Measurements from ENCODE around the gene ERBB4. TPM values are rescaled to one million over a fixed set of nuclear protein-coding genes. Genes with fewer than 3 reads are reported as not detected.
"Not testable (repeated sequence)": the region's sequence is repeated elsewhere in the genome, so short reads cannot be mapped to it uniquely, and the experiment has no call there.

The ERBB4 gene
- total RNA-seq, 2 donors from 2014 or later: not detected

GRCh38 chr2:212505586-212505985, 33.0 kb downstream of the ERBB4 start:
- Mint-ChIP-seq H3K4me1 (ENCODE audit: low read depth) (no peaks in the 10 kb centered on the region), H3K4me3 (no peak overlapping the region), H3K27ac (no peak overlapping the region), H3K9me3 (no peaks in the 10 kb centered on the region), H3K27me3 (ENCODE audit: low read depth) (no peaks in the 10 kb centered on the region), H3K36me3 (ENCODE audit: insufficient read depth in 2 of 2) (no peaks in the 10 kb centered on the region)
- DNase-seq (no peak), ATAC-seq (replicated peaks in 1 of 2) (peak; percentile 58 to 66)

GRCh38 chr2:212495046-212495445, 43.6 kb downstream of the ERBB4 start:
- H3K4me1 Mint-ChIP-seq (ENCODE audit: low read depth): no peaks in the 10 kb centered on the region
- no peaks in the 10 kb centered on the region for H3K36me3 Mint-ChIP-seq (ENCODE audit: insufficient read depth in 2 of 2)
- no peak overlapping the region for H3K27ac Mint-ChIP-seq
- ATAC-seq (replicated peaks in 1 of 2) (no peak), DNase-seq (no peak)
- no peaks in the 10 kb centered on the region for H3K27me3 Mint-ChIP-seq (ENCODE audit: low read depth)
- H3K4me3 Mint-ChIP-seq: no peak overlapping the region
- no peaks in the 10 kb centered on the region for H3K9me3 Mint-ChIP-seq

GRCh38 chr2:212494418-212495020, 44.1 kb downstream of the ERBB4 start:
- Mint-ChIP-seq H3K4me3 (no peak overlapping the region), H3K27me3 (ENCODE audit: low read depth) (no peaks in the 10 kb centered on the region), H3K4me1 (ENCODE audit: low read depth) (no peaks in the 10 kb centered on the region), H3K27ac (no peak overlapping the region), H3K36me3 (ENCODE audit: insufficient read depth in 2 of 2) (no peaks in the 10 kb centered on the region), H3K9me3 (no peaks in the 10 kb centered on the region)
- DNase-seq (no peak), ATAC-seq (replicated peaks in 1 of 2) (no peak)

GRCh38 chr2:212489719-212490346, 48.8 kb downstream of the ERBB4 start:
- DNase-seq (no peak), ATAC-seq (replicated peaks in 1 of 2) (no peak)
- Mint-ChIP-seq H3K36me3 (ENCODE audit: insufficient read depth in 2 of 2) (no peaks in the 10 kb centered on the region), H3K9me3 (no peaks in the 10 kb centered on the region), H3K27me3 (ENCODE audit: low read depth) (no peaks in the 10 kb centered on the region), H3K4me1 (ENCODE audit: low read depth) (no peaks in the 10 kb centered on the region), H3K27ac (no peak overlapping the region), H3K4me3 (no peak overlapping the region)

- H3K4me1 Mint-ChIP-seq (ENCODE audit: low read depth): no peaks in the 10 kb centered on the region
- no peak overlapping the region for H3K27ac Mint-ChIP-seq
- no peaks in the 10 kb centered on the region for H3K36me3 Mint-ChIP-seq (ENCODE audit: insufficient read depth in 2 of 2)
- ATAC-seq (replicated peaks in 1 of 2) (no peak), DNase-seq (no peak)
- no peaks in the 10 kb centered on the region for H3K27me3 Mint-ChIP-seq (ENCODE audit: low read depth)
- H3K4me3 Mint-ChIP-seq: no peak overlapping the region
- H3K9me3 Mint-ChIP-seq: no peaks in the 10 kb centered on the region
Observed at GRCh38 chr2:212488611-212489010, 50.0 kb downstream of the ERBB4 start.

GRCh38 chr2:212484563-212485080, 54.0 kb downstream of the ERBB4 start:
- no peaks in the 10 kb centered on the region for H3K9me3 Mint-ChIP-seq
- no peaks in the 10 kb centered on the region for H3K27me3 Mint-ChIP-seq (ENCODE audit: low read depth)
- H3K36me3 Mint-ChIP-seq (ENCODE audit: insufficient read depth in 2 of 2): no peaks in the 10 kb centered on the region
- DNase-seq: no peak
- H3K27ac Mint-ChIP-seq: no peak overlapping the region
- H3K4me3 Mint-ChIP-seq: no peak overlapping the region
- no peaks in the 10 kb centered on the region for H3K4me1 Mint-ChIP-seq (ENCODE audit: low read depth)
- ATAC-seq (replicated peaks in 1 of 2): no peak

- H3K4me1 Mint-ChIP-seq (ENCODE audit: low read depth): no peaks in the 10 kb centered on the region
- no peak overlapping the region for H3K27ac Mint-ChIP-seq
- ATAC-seq (replicated peaks in 1 of 2): no peak
- H3K9me3 Mint-ChIP-seq: peaks cover 0 to 3% of the 10 kb centered on the region in 2 donors
- no peak for DNase-seq
- no peaks in the 10 kb centered on the region for H3K27me3 Mint-ChIP-seq (ENCODE audit: low read depth)
- H3K36me3 Mint-ChIP-seq (ENCODE audit: insufficient read depth in 2 of 2): no peaks in the 10 kb centered on the region
- H3K4me3 Mint-ChIP-seq: no peak overlapping the region
Observed at GRCh38 chr2:212480447-212480846, 58.2 kb downstream of the ERBB4 start.

- Mint-ChIP-seq H3K4me1 (ENCODE audit: low read depth) (no peaks in the 10 kb centered on the region), H3K27me3 (ENCODE audit: low read depth) (no peaks in the 10 kb centered on the region), H3K27ac (no peak overlapping the region), H3K4me3 (no peak overlapping the region), H3K36me3 (ENCODE audit: insufficient read depth in 2 of 2) (no peaks in the 10 kb centered on the region), H3K9me3 (peaks cover 2 to 5% of the 10 kb centered on the region in 2 donors)
- DNase-seq (no peak), ATAC-seq (replicated peaks in 1 of 2) (no peak)
Observed at GRCh38 chr2:212477571-212477970, 61.0 kb downstream of the ERBB4 start.

- Mint-ChIP-seq H3K9me3 (peaks cover 2 to 6% of the 10 kb centered on the region in 2 donors), H3K27ac (no peak overlapping the region), H3K27me3 (ENCODE audit: low read depth) (no peaks in the 10 kb centered on the region), H3K4me3 (no peak overlapping the region), H3K36me3 (ENCODE audit: insufficient read depth in 2 of 2) (no peaks in the 10 kb centered on the region), H3K4me1 (ENCODE audit: low read depth) (no peaks in the 10 kb centered on the region)
- DNase-seq (no peak), ATAC-seq (replicated peaks in 1 of 2) (no peak)
Observed at GRCh38 chr2:212473211-212473610, 65.4 kb downstream of the ERBB4 start.

- H3K27ac Mint-ChIP-seq; H3K9me3 Mint-ChIP-seq; H3K4me3 Mint-ChIP-seq; DNase-seq; H3K36me3 Mint-ChIP-seq (ENCODE audit: insufficient read depth in 2 of 2); H3K27me3 Mint-ChIP-seq (ENCODE audit: low read depth); ATAC-seq (replicated peaks in 1 of 2); H3K4me1 Mint-ChIP-seq (ENCODE audit: low read depth): not testable (repeated sequence)
Observed at GRCh38 chr2:212467551-212467950, 71.1 kb downstream of the ERBB4 start.

- DNase-seq: no peak
- Mint-ChIP-seq H3K4me1 (ENCODE audit: low read depth) (no peaks in the 10 kb centered on the region), H3K27ac (no peak overlapping the region), H3K9me3 (peaks cover 3 to 9% of the 10 kb centered on the region in 2 donors), H3K4me3 (no peak overlapping the region), H3K27me3 (ENCODE audit: low read depth) (no peaks in the 10 kb centered on the region), H3K36me3 (ENCODE audit: insufficient read depth in 2 of 2) (no peaks in the 10 kb centered on the region)
- no peak for ATAC-seq (replicated peaks in 1 of 2)
Observed at GRCh38 chr2:212465456-212465855, 73.1 kb downstream of the ERBB4 start.

- H3K36me3 Mint-ChIP-seq (ENCODE audit: insufficient read depth in 2 of 2): not testable (repeated sequence)
Observed at GRCh38 chr2:212461708-212462107, 76.9 kb downstream of the ERBB4 start.

GRCh38 chr2:212454149-212454548, 84.5 kb downstream of the ERBB4 start:
- Mint-ChIP-seq H3K9me3 (peaks cover 0 to 4% of the 10 kb centered on the region in 2 donors), H3K27me3 (ENCODE audit: low read depth) (no peaks in the 10 kb centered on the region), H3K36me3 (ENCODE audit: insufficient read depth in 2 of 2) (no peaks in the 10 kb centered on the region), H3K4me1 (ENCODE audit: low read depth) (no peaks in the 10 kb centered on the region), H3K4me3 (no peak overlapping the region), H3K27ac (no peak overlapping the region)
- ATAC-seq (replicated peaks in 1 of 2): no peak
- DNase-seq: no peak

More at GRCh38 chr2:212461708-212462107, 76.9 kb downstream of the ERBB4 start:
- not testable (repeated sequence) for H3K4me1 Mint-ChIP-seq (ENCODE audit: low read depth); H3K27ac Mint-ChIP-seq; ATAC-seq (replicated peaks in 1 of 2); DNase-seq; H3K27me3 Mint-ChIP-seq (ENCODE audit: low read depth); H3K4me3 Mint-ChIP-seq
- H3K9me3 Mint-ChIP-seq: peaks cover 3 to 11% of the 10 kb centered on the region in 2 donors

GRCh38 chr2:212451786-212452231, 86.8 kb downstream of the ERBB4 start:
- H3K4me3 Mint-ChIP-seq: no peak overlapping the region
- H3K27me3 Mint-ChIP-seq (ENCODE audit: low read depth): no peaks in the 10 kb centered on the region
- no peaks in the 10 kb centered on the region for H3K4me1 Mint-ChIP-seq (ENCODE audit: low read depth)
- DNase-seq (no peak), ATAC-seq (replicated peaks in 1 of 2) (no peak)
- H3K9me3 Mint-ChIP-seq: no peaks in the 10 kb centered on the region
- no peak overlapping the region for H3K27ac Mint-ChIP-seq
- H3K36me3 Mint-ChIP-seq (ENCODE audit: insufficient read depth in 2 of 2): no peaks in the 10 kb centered on the region

All from activated T-cell treated with anti-CD3 and anti-CD28 coated beads, Interleukin-2, amount 50 U/mL, for 72 hours (primary cell).